Measurements from ENCODE around the gene SCFD2. TPM values are rescaled to one million over a fixed set of nuclear protein-coding genes. Genes with fewer than 3 reads are reported as not detected.
"Not testable (repeated sequence)": the region's sequence is repeated elsewhere in the genome, so short reads cannot be mapped to it uniquely, and the experiment has no call there.

SCFD2 gene
- total RNA-seq, 2 experiments from 2014 or later: 23.0 to 24.5 TPM

- POLR2A ChIA-PET: no interaction called here
- no peak overlapping the region for H3K4me3 Mint-ChIP-seq
- no peak overlapping the region for H3K27ac Mint-ChIP-seq
- H3K4me1 Mint-ChIP-seq: no peaks in the 10 kb centered on the region
- CTCF ChIA-PET: no interaction called here
- H3K27me3 Mint-ChIP-seq: no peaks in the 10 kb centered on the region
- no peaks in the 10 kb centered on the region for H3K9me3 Mint-ChIP-seq
- no peaks in the 10 kb centered on the region for H3K36me3 Mint-ChIP-seq (ENCODE audit: low read depth)
- DNase-seq: no peak
These were observed 315.5 kb downstream of the SCFD2 start for GRCh38 chr4:53050361-53050774.

GRCh38 chr4:53049528-53049927 lies 316.3 kb downstream of the SCFD2 start:
- no peak overlapping the region for H3K27ac Mint-ChIP-seq
- DNase-seq: no peak
- no peaks in the 10 kb centered on the region for H3K9me3 Mint-ChIP-seq
- H3K4me3 Mint-ChIP-seq: no peak overlapping the region
- no peaks in the 10 kb centered on the region for H3K4me1 Mint-ChIP-seq
- ChIA-PET CTCF (no interaction called here), POLR2A (no interaction called here)
- H3K36me3 Mint-ChIP-seq (ENCODE audit: low read depth): no peaks in the 10 kb centered on the region
- H3K27me3 Mint-ChIP-seq: no peaks in the 10 kb centered on the region

- ChIA-PET CTCF (no interaction called here), POLR2A (no interaction called here)
- no peak for DNase-seq
- Mint-ChIP-seq H3K36me3 (ENCODE audit: low read depth) (no peaks in the 10 kb centered on the region), H3K4me3 (no peak overlapping the region), H3K4me1 (no peaks in the 10 kb centered on the region), H3K27me3 (no peaks in the 10 kb centered on the region), H3K27ac (no peak overlapping the region), H3K9me3 (no peaks in the 10 kb centered on the region)
These were observed 321.3 kb downstream of the SCFD2 start for GRCh38 chr4:53044651-53044960.

- peaks cover 4% of the 10 kb centered on the region for H3K4me1 Mint-ChIP-seq
- H3K36me3 Mint-ChIP-seq (ENCODE audit: low read depth): no peaks in the 10 kb centered on the region
- no peak for DNase-seq
- POLR2A ChIA-PET: no interaction called here
- no peak overlapping the region for H3K4me3 Mint-ChIP-seq
- no peaks in the 10 kb centered on the region for H3K27me3 Mint-ChIP-seq
- H3K27ac Mint-ChIP-seq: no peak overlapping the region
- CTCF ChIA-PET: no interaction called here
- H3K9me3 Mint-ChIP-seq: no peaks in the 10 kb centered on the region
These were observed 321.8 kb downstream of the SCFD2 start for GRCh38 chr4:53043891-53044650.

- H3K27me3 Mint-ChIP-seq: no peaks in the 10 kb centered on the region
- CTCF ChIA-PET: no interaction called here
These were observed 322.8 kb downstream of the SCFD2 start for GRCh38 chr4:53043055-53043454.

GRCh38 chr4:53040851-53041250 lies 325.0 kb downstream of the SCFD2 start:
- no peaks in the 10 kb centered on the region for H3K27me3 Mint-ChIP-seq

More at GRCh38 chr4:53043055-53043454, 322.8 kb downstream of the SCFD2 start:
- no peak for DNase-seq
- H3K36me3 Mint-ChIP-seq (ENCODE audit: low read depth): no peaks in the 10 kb centered on the region
- POLR2A ChIA-PET: no interaction called here
- peaks cover 7% of the 10 kb centered on the region for H3K4me1 Mint-ChIP-seq
- H3K27ac Mint-ChIP-seq: no peak overlapping the region
- H3K9me3 Mint-ChIP-seq: no peaks in the 10 kb centered on the region
- no peak overlapping the region for H3K4me3 Mint-ChIP-seq

GRCh38 chr4:53040459-53040815 lies 325.4 kb downstream of the SCFD2 start:
- ChIA-PET CTCF (no interaction called here), POLR2A (no interaction called here)
- H3K4me1 Mint-ChIP-seq: peaks cover 7% of the 10 kb centered on the region
- H3K27me3 Mint-ChIP-seq: no peaks in the 10 kb centered on the region
- no peak overlapping the region for H3K4me3 Mint-ChIP-seq
- no peak overlapping the region for H3K27ac Mint-ChIP-seq
- H3K9me3 Mint-ChIP-seq: peaks cover 5% of the 10 kb centered on the region
- no peak for DNase-seq
- peaks cover 3% of the 10 kb centered on the region for H3K36me3 Mint-ChIP-seq (ENCODE audit: low read depth)

More at GRCh38 chr4:53040851-53041250, 325.0 kb downstream of the SCFD2 start:
- CTCF ChIA-PET: no interaction called here
- POLR2A ChIA-PET: no interaction called here
- no peak overlapping the region for H3K4me3 Mint-ChIP-seq
- peaks cover 2% of the 10 kb centered on the region for H3K9me3 Mint-ChIP-seq
- DNase-seq: no peak
- peaks cover 7% of the 10 kb centered on the region for H3K4me1 Mint-ChIP-seq
- no peaks in the 10 kb centered on the region for H3K36me3 Mint-ChIP-seq (ENCODE audit: low read depth)
- no peak overlapping the region for H3K27ac Mint-ChIP-seq

- ChIA-PET CTCF (no interaction called here), POLR2A (no interaction called here)
- Mint-ChIP-seq H3K36me3 (ENCODE audit: low read depth) (peaks cover 4% of the 10 kb centered on the region), H3K27me3 (no peaks in the 10 kb centered on the region), H3K27ac (no peak overlapping the region), H3K4me1 (peaks cover 7% of the 10 kb centered on the region), H3K9me3 (peaks cover 8% of the 10 kb centered on the region), H3K4me3 (no peak overlapping the region)
- DNase-seq: no peak
These were observed 326.0 kb downstream of the SCFD2 start for GRCh38 chr4:53039741-53040458.

GRCh38 chr4:53037892-53038291 lies 328.0 kb downstream of the SCFD2 start:
- DNase-seq: no peak
- CTCF ChIA-PET: no interaction called here
- POLR2A ChIA-PET: no interaction called here
- Mint-ChIP-seq H3K4me3 (no peak overlapping the region), H3K27me3 (no peaks in the 10 kb centered on the region), H3K27ac (no peak overlapping the region), H3K9me3 (peaks cover 16% of the 10 kb centered on the region), H3K36me3 (ENCODE audit: low read depth) (peaks cover 16% of the 10 kb centered on the region), H3K4me1 (peaks cover 14% of the 10 kb centered on the region)

- H3K9me3 Mint-ChIP-seq: peaks cover 26% of the 10 kb centered on the region
- POLR2A ChIA-PET, H3K4me3 Mint-ChIP-seq, CTCF ChIA-PET, DNase-seq, H3K27me3 Mint-ChIP-seq: not testable (repeated sequence)
- H3K4me1 Mint-ChIP-seq: peaks cover 23% of the 10 kb centered on the region
- H3K27ac Mint-ChIP-seq: peak overlapping the region; percentile 1
- peaks cover 35% of the 10 kb centered on the region for H3K36me3 Mint-ChIP-seq (ENCODE audit: low read depth)
These were observed 333.0 kb downstream of the SCFD2 start for GRCh38 chr4:53032908-53033307.

GRCh38 chr4:53026233-53026632 lies 339.6 kb downstream of the SCFD2 start:
- ChIA-PET POLR2A (no interaction called here), CTCF (interaction anchor here (0.6 kb wide), 1 partner anchor 218 kb away, joined by 3 read pairs; no protein-coding TSS in a partner anchor)
- Mint-ChIP-seq H3K27ac (no peak overlapping the region), H3K27me3 (no peaks in the 10 kb centered on the region), H3K4me1 (no peaks in the 10 kb centered on the region), H3K4me3 (no peak overlapping the region), H3K9me3 (peaks cover 3% of the 10 kb centered on the region), H3K36me3 (ENCODE audit: low read depth) (peaks cover 9% of the 10 kb centered on the region)
- no peak for DNase-seq

GRCh38 chr4:53023677-53024299 lies 342.1 kb downstream of the SCFD2 start:
- H3K36me3 Mint-ChIP-seq (ENCODE audit: low read depth): peaks cover 6% of the 10 kb centered on the region
- no peak for DNase-seq
- CTCF ChIA-PET: interaction anchor here (0.6 to 1.4 kb wide), 3 partner anchors 9 to 75 kb away, joined by 3 read pairs; no protein-coding TSS in a partner anchor
- peaks cover 2% of the 10 kb centered on the region for H3K9me3 Mint-ChIP-seq
- no peaks in the 10 kb centered on the region for H3K4me1 Mint-ChIP-seq
- H3K27ac Mint-ChIP-seq: no peak overlapping the region
- POLR2A ChIA-PET: no interaction called here
- H3K4me3 Mint-ChIP-seq: no peak overlapping the region
- no peaks in the 10 kb centered on the region for H3K27me3 Mint-ChIP-seq

- no peaks in the 10 kb centered on the region for H3K9me3 Mint-ChIP-seq
- H3K27ac Mint-ChIP-seq: no peak overlapping the region
- no peak for DNase-seq
- no peak overlapping the region for H3K4me3 Mint-ChIP-seq
- POLR2A ChIA-PET: no interaction called here
- peaks cover 2% of the 10 kb centered on the region for H3K36me3 Mint-ChIP-seq (ENCODE audit: low read depth)
- no peaks in the 10 kb centered on the region for H3K27me3 Mint-ChIP-seq
- H3K4me1 Mint-ChIP-seq: no peaks in the 10 kb centered on the region
- CTCF ChIA-PET: interaction anchor here (1.4 kb wide), 1 partner anchor 12 kb away, joined by 3 read pairs; no protein-coding TSS in a partner anchor
These were observed 343.3 kb downstream of the SCFD2 start for GRCh38 chr4:53022513-53023100.
